ENCODE measurements around the gene KCNAB3.

The KCNAB3 gene

GRCh38 chr17:7893187-7893880 lies 36.3 kb downstream of the KCNAB3 start:
- TF ChIP-seq CTCF (IDR thresholded peaks at IDR 0.05; ENCODE audit: low read depth, low read length, missing control alignments), result no peak
- no peak overlapping the region for H3K4me3 ChIP-seq (replicated peaks; ENCODE audit: low read depth, low read length)
- no peak for DNase-seq (ENCODE audit: extremely low read depth, low read depth)

- TF ChIP-seq CTCF (IDR thresholded peaks at IDR 0.05; ENCODE audit: low read depth, low read length, missing control alignments), result peak; percentile 43
- DNase-seq (ENCODE audit: extremely low read depth, low read depth), result peak; percentile 72
- peak overlapping the region; percentile 78; the same call in 1 of the 2 replicates for H3K4me3 ChIP-seq (replicated peaks; ENCODE audit: low read depth, low read length)
These were observed 40.3 kb downstream of the KCNAB3 start for GRCh38 chr17:7889166-7889955.

GRCh38 chr17:7888184-7888920 lies 41.3 kb downstream of the KCNAB3 start, which contains the start of gene CHD3:
Gene CHD3 (plus strand): TSS chr17:7888789. CDS start chr17:7889001, 212 bp downstream.
- H3K4me3 ChIP-seq (replicated peaks; ENCODE audit: low read depth, low read length), result peak within 1 kb of the TSS; percentile 78
- no peak for TF ChIP-seq CTCF (IDR thresholded peaks at IDR 0.05; ENCODE audit: low read depth, low read length, missing control alignments)
- DNase-seq (ENCODE audit: extremely low read depth, low read depth), result no peak

- peak overlapping the region; percentile 78 for H3K4me3 ChIP-seq (replicated peaks; ENCODE audit: low read depth, low read length)
- no peak for TF ChIP-seq CTCF (IDR thresholded peaks at IDR 0.05; ENCODE audit: low read depth, low read length, missing control alignments)
- peak; percentile 95 for DNase-seq (ENCODE audit: extremely low read depth, low read depth)
These were observed 42.0 kb downstream of the KCNAB3 start for GRCh38 chr17:7887482-7888183.

- TF ChIP-seq CTCF (IDR thresholded peaks at IDR 0.05; ENCODE audit: low read depth, low read length, missing control alignments), result no peak
- DNase-seq (ENCODE audit: extremely low read depth, low read depth), result no peak
- peak overlapping the region; percentile 78 for H3K4me3 ChIP-seq (replicated peaks; ENCODE audit: low read depth, low read length)
These were observed 42.6 kb downstream of the KCNAB3 start for GRCh38 chr17:7887038-7887481.
